ENCODE results near the gene SH3BP2. TPM values are rescaled to one million over a fixed set of nuclear protein-coding genes. Genes with fewer than 3 reads are reported as not detected.

The SH3BP2 gene
- total RNA-seq, 1 experiment from 2014 or later = 52.8 TPM

DNA sequence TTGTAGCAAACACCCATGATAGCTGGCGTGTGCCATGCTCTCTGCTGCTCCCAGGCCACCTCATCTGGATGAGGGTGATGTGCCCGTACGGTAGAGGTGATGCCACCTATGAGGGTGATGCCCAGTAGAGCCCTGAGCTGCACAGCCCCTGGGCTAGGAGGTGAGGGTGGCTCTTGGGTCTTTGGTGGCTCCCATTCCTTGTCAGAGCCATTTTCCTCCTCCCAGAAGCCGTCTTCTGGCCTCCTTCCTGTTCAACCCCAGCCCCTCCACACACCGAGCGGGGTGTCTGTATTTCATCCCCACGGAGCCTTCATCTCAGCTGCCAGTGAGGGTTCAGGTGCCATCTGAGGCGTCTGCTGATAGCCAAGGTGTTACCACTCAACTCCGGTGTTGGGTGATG is 24.8 kb upstream of the SH3BP2 start:
- intact Hi-C loops (cut with micrococcal nuclease) = no loop called here
- BruUV-seq (replicated peaks) = no TSS peak

GRCh38 chr4:2768921-2769336 is 24.0 kb upstream of the SH3BP2 start:
- H3K4me1 ChIP-seq (ENCODE audit: control insufficient read depth in 1 of 2, insufficient read depth in 2 of 2, low read length in 2 of 2) = peaks cover 2 to 7% of the 10 kb centered on the region in 2 experiments; a peak in 2 of 4 replicates
- H3K27me3 ChIP-seq (ENCODE audit: insufficient read depth, low read length) = no peaks in the 10 kb centered on the region
- RAD21 ChIA-PET (ENCODE audit: low non-redundant PET in 1 of 2, low total read pairs in 2 of 2, uncharacterized antibody in 2 of 2, unreplicated experiment in 2 of 2) = no interaction called here
- H4K20me1 ChIP-seq (ENCODE audit: insufficient read depth) = no peaks in the 10 kb centered on the region
- no peak for ATAC-seq
- no peaks in the 10 kb centered on the region for H3K79me2 ChIP-seq (ENCODE audit: insufficient read depth, low read length)
- intact Hi-C loops (cut with micrococcal nuclease) = no loop called here
- BruUV-seq (replicated peaks) = no TSS peak
- no peaks in the 10 kb centered on the region for H3K9me3 ChIP-seq (ENCODE audit: control insufficient read depth in 1 of 2, insufficient read depth in 1 of 2, low read depth in 1 of 2, low read length in 2 of 2)
- H3K27ac ChIP-seq (ENCODE audit: low read depth, low read length) = no peak overlapping the region
- CTCF ChIA-PET = no interaction called here
- no peak for DNase-seq (ENCODE audit: low read depth, low spot score)
- H2AFZ ChIP-seq (ENCODE audit: low read depth, low read length, poor library complexity, severe bottlenecking) = no peak overlapping the region
- H3K4me3 ChIP-seq (replicated peaks in 1 of 2; ENCODE audit: low read depth in 1 of 2, low read length in 2 of 2) = no peak overlapping the region
- no peak overlapping the region for H3K9ac ChIP-seq (ENCODE audit: low read length)
- POLR2A ChIA-PET = no interaction called here
- H3K9me2 ChIP-seq (ENCODE audit: insufficient read depth) = no peaks in the 10 kb centered on the region
- H3K36me3 ChIP-seq (ENCODE audit: control insufficient read depth in 1 of 2, insufficient read depth in 2 of 2, low read length in 2 of 2) = no peaks in the 10 kb centered on the region
- no peak for TF ChIP-seq ATF3 (IDR thresholded peaks at IDR 0.05)
- TF ChIP-seq EZH2 (IDR thresholded peaks at IDR 0.05) = no peak
- TF ChIP-seq RAD21 (IDR thresholded peaks at IDR 0.05; ENCODE audit: low read depth) = no peak
- TF ChIP-seq MAX (IDR thresholded peaks at IDR 0.05) = no peak
- TF ChIP-seq SIN3A (IDR thresholded peaks at IDR 0.05; ENCODE audit: low read depth) = no peak
- no peak for TF ChIP-seq CEBPB (IDR thresholded peaks at IDR 0.05; ENCODE audit: low read depth)
- no peak for TF ChIP-seq ZFX (IDR thresholded peaks at IDR 0.05)
- no peak for TF ChIP-seq POLR2A (IDR thresholded peaks at IDR 0.05; ENCODE audit: borderline replicate concordance, extremely low read depth, insufficient read depth, insufficient read length)
- no peak for TF ChIP-seq ZBTB33 (IDR thresholded peaks at IDR 0.05; ENCODE audit: extremely low read depth, insufficient replicate concordance, low read length)
- no peak for TF ChIP-seq CBX3 (IDR thresholded peaks at IDR 0.05; ENCODE audit: low read depth)
- H3K4me2 ChIP-seq (ENCODE audit: low read length) = no peak overlapping the region

More for the DNA sequence above, 24.8 kb upstream of the SH3BP2 start:
- ChIA-PET RAD21 (ENCODE audit: low non-redundant PET in 1 of 2, low total read pairs in 2 of 2, uncharacterized antibody in 2 of 2, unreplicated experiment in 2 of 2) (no interaction called here), CTCF (no interaction called here), POLR2A (no interaction called here)
- DNase-seq (ENCODE audit: low read depth, low spot score) = no peak
- H3K79me2 ChIP-seq (ENCODE audit: insufficient read depth, low read length) = no peaks in the 10 kb centered on the region
- no peaks in the 10 kb centered on the region for H3K9me2 ChIP-seq (ENCODE audit: insufficient read depth)
- H3K9ac ChIP-seq (ENCODE audit: low read length) = no peak overlapping the region
- no peak for TF ChIP-seq ZBTB33 (IDR thresholded peaks at IDR 0.05; ENCODE audit: extremely low read depth, insufficient replicate concordance, low read length)
- TF ChIP-seq SRF (IDR thresholded peaks at IDR 0.05; ENCODE audit: low read depth) = no peak
- no peak overlapping the region for H3K4me2 ChIP-seq (ENCODE audit: low read length)
- no peaks in the 10 kb centered on the region for H3K9me3 ChIP-seq (ENCODE audit: control insufficient read depth in 1 of 2, insufficient read depth in 1 of 2, low read depth in 1 of 2, low read length in 2 of 2)
- H2AFZ ChIP-seq (ENCODE audit: low read depth, low read length, poor library complexity, severe bottlenecking) = no peak overlapping the region
- H3K27ac ChIP-seq (ENCODE audit: low read depth, low read length) = no peak overlapping the region
- H4K20me1 ChIP-seq (ENCODE audit: insufficient read depth) = no peaks in the 10 kb centered on the region
- peaks cover 2 to 11% of the 10 kb centered on the region in 2 experiments; a peak in 2 of 4 replicates for H3K4me1 ChIP-seq (ENCODE audit: control insufficient read depth in 1 of 2, insufficient read depth in 2 of 2, low read length in 2 of 2)
- H3K4me3 ChIP-seq (replicated peaks in 1 of 2; ENCODE audit: low read depth in 1 of 2, low read length in 2 of 2) = no peak overlapping the region
- no peak for ATAC-seq
- H3K36me3 ChIP-seq (ENCODE audit: control insufficient read depth in 1 of 2, insufficient read depth in 2 of 2, low read length in 2 of 2) = no peaks in the 10 kb centered on the region
- H3K27me3 ChIP-seq (ENCODE audit: insufficient read depth, low read length) = no peaks in the 10 kb centered on the region
